Smooth muscle cell (in vitro differentiated cells): ENCODE results near the gene ALPL. TPM values are rescaled to one million over a fixed set of nuclear protein-coding genes. Genes with fewer than 3 reads are reported as not detected.

Experiments
- DNase-seq: peaks from one replicate; lab custom pipeline; 2025; ENCODE audit not compliant: unreplicated experiment; lab: John Stamatoyannopoulos, UW
- H2AFZ ChIP-seq: fragments of 200-600 bp; sonication (generic); 2 replicates; pipeline ENCODE4 v1.6.0; 2016; ENCODE audit warnings: antibody characterized with exemption, low read depth, mild to moderate bottlenecking
- H3F3A ChIP-seq: fragments of 200-600 bp; sonication (generic); 2 replicates; pipeline ENCODE4 v1.6.0; 2017; ENCODE audit warnings: antibody characterized with exemption, low read depth
- H3K27ac ChIP-seq: fragments of 200-600 bp; sonication (generic); 2 replicates; pipeline ENCODE4 v1.5.1; 2016; ENCODE audit warnings: low read depth, mild to moderate bottlenecking
- H3K27me3 ChIP-seq: fragments of 200-600 bp; sonication (generic); 2 replicates; pipeline ENCODE4 v1.6.1; 2016; ENCODE audit warnings: low read depth, mild to moderate bottlenecking
- H3K36me3 ChIP-seq: fragments of 200-600 bp; sonication (generic); 2 replicates; pipeline ENCODE4 v1.5.1; 2016; ENCODE audit warnings: low read depth
- H3K4me1 ChIP-seq: fragments of 200-600 bp; sonication (generic); 2 replicates; pipeline ENCODE4 v1.5.1; 2016; ENCODE audit warnings: low read depth
- H3K4me2 ChIP-seq: fragments of 200-600 bp; sonication (generic); 2 replicates; pipeline ENCODE4 v1.6.0; 2016; ENCODE audit warnings: mild to moderate bottlenecking
- H3K4me3 ChIP-seq: fragments of 200-600 bp; sonication (generic); 2 replicates; pipeline ENCODE4 v1.5.1; 2016; ENCODE audit warnings: mild to moderate bottlenecking
- H3K79me2 ChIP-seq: fragments of 200-600 bp; sonication (generic); 2 replicates; pipeline ENCODE4 v1.6.0; 2016; ENCODE audit warnings: low read depth, mild to moderate bottlenecking
- H3K9ac ChIP-seq: fragments of 200-600 bp; sonication (generic); 2 replicates; pipeline ENCODE4 v1.6.0; 2016; ENCODE audit warnings: low read depth
- H3K9me3 ChIP-seq: fragments of 200-600 bp; sonication (generic); replicated peaks from 2 replicates; pipeline ENCODE4 v1.5.1; 2016; ENCODE audit warnings: low read depth
- H4K20me1 ChIP-seq: fragments of 200-600 bp; sonication (generic); 2 replicates; pipeline ENCODE4 v1.6.0; 2016; ENCODE audit warnings: low read depth
- CTCF ChIP-seq: fragments of 200-600 bp; sonication (generic); IDR thresholded peaks from 2 replicates; pipeline ENCODE4 v1.5.1; 2017; ENCODE audit warnings: borderline replicate concordance, mild to moderate bottlenecking, antibody characterized with exemption; ENCODE audit not compliant: insufficient read depth, poor library complexity, severe bottlenecking
- WGBS: methylation state at CpG from one replicate; pipeline ENCODE4 v1.1.7; 2016; ENCODE audit warnings: low lambda C conversion rate; 5-methylcytosine and 5-hydroxymethylcytosine counted together
- polyA plus RNA-seq: library from polyadenylated mRNA; unstranded; fragments of >200 nt; fragmentation: Nextera tagmentation; extraction: Ambion mirVana; gene quantifications from 2 replicates; pipeline ENCODE4 v1.2.1, GENCODE V29; 2016
- total RNA-seq: library from RNA; depleted of rRNA; stranded (reverse); fragments of >200 nt; gene quantifications from 2 replicates; pipeline ENCODE4 v1.2.3, GENCODE V29; 2014

ALPL gene
- total and polyA plus RNA-seq, 2 experiments from 2014 or later, result 4.6 to 8.3 TPM

- Histone ChIP-seq H3K4me2 (no peak overlapping the region), H3K27ac (no peak overlapping the region), H3F3A (no peaks in the 10 kb centered on the region), H3K36me3 (no peaks in the 10 kb centered on the region), H4K20me1 (no peaks in the 10 kb centered on the region), H3K4me1 (peaks cover 4% of the 10 kb centered on the region), H3K79me2 (no peaks in the 10 kb centered on the region), H3K27me3 (no peaks in the 10 kb centered on the region), H2AFZ (no peak overlapping the region), H3K9me3 (no peaks in the 10 kb centered on the region), H3K9ac (no peak overlapping the region), H3K4me3 (no peak overlapping the region)
- no peak for DNase-seq
- TF ChIP-seq CTCF, result no peak
- 91% methylated on average over 16 of the region's 16 CpGs for WGBS
Observed at GRCh38 chr1:21617126-21617738, 108.0 kb downstream of the ALPL start.

- Histone ChIP-seq H3K79me2 (no peaks in the 10 kb centered on the region), H3F3A (no peaks in the 10 kb centered on the region), H3K36me3 (no peaks in the 10 kb centered on the region), H3K27ac (no peak overlapping the region), H3K4me2 (no peak overlapping the region), H2AFZ (no peak overlapping the region), H3K4me3 (no peak overlapping the region), H3K4me1 (peaks cover 4% of the 10 kb centered on the region), H4K20me1 (no peaks in the 10 kb centered on the region), H3K9me3 (no peaks in the 10 kb centered on the region), H3K27me3 (no peaks in the 10 kb centered on the region), H3K9ac (no peak overlapping the region)
- 94% methylated on average over 7 of the region's 7 CpGs for WGBS
- DNase-seq, result no peak
- no peak for TF ChIP-seq CTCF
Observed at GRCh38 chr1:21618059-21618458, 108.8 kb downstream of the ALPL start.

GRCh38 chr1:21618561-21619374, 109.5 kb downstream of the ALPL start:
- no peak for DNase-seq
- no peaks in the 10 kb centered on the region for H3K9me3 ChIP-seq
- no peaks in the 10 kb centered on the region for H3K79me2 ChIP-seq
- H3K4me3 ChIP-seq, result no peak overlapping the region
- no peak for TF ChIP-seq CTCF
- no peak overlapping the region for H3K4me2 ChIP-seq
- H3K9ac ChIP-seq, result no peak overlapping the region
- 50% methylated on average over 19 of the region's 22 CpGs for WGBS
- H3K27me3 ChIP-seq, result no peaks in the 10 kb centered on the region
- no peak overlapping the region for H2AFZ ChIP-seq
- H3K4me1 ChIP-seq, result peaks cover 4% of the 10 kb centered on the region
- no peaks in the 10 kb centered on the region for H3K36me3 ChIP-seq
- peaks cover 2% of the 10 kb centered on the region for H3F3A ChIP-seq
- no peaks in the 10 kb centered on the region for H4K20me1 ChIP-seq
- no peak overlapping the region for H3K27ac ChIP-seq
